OCI-LY7 (cell line): ENCODE data around the gene ZNF383. TPM values are rescaled to one million over a fixed set of nuclear protein-coding genes. Genes with fewer than 3 reads are reported as not detected.
"Not testable (repeated sequence)": the region's sequence is repeated elsewhere in the genome, so short reads cannot be mapped to it uniquely, and the experiment has no call there.

Experiments
- Bru-seq: library from RNA; stranded (reverse); fragments of 400-500 nt; gene quantifications from one replicate; lab custom pipeline; 2021; lab: Mats Ljungman, UMichigan
- BruChase-seq, 2 experiments: library from RNA; stranded (reverse); fragments of 400-500 nt; gene quantifications; one replicate each; lab custom pipeline; 2021; lab: Mats Ljungman, UMichigan
- BruUV-seq: library from RNA; stranded (reverse); fragments of 400-500 nt; replicated peaks from 2 replicates; lab custom pipeline; 2021; lab: Mats Ljungman, UMichigan
- CTCF ChIA-PET: fragments of 300-600 bp; sonication (Branson Sonifier 250); formaldehyde crosslinking; loops from one replicate; lab custom pipeline; 2022; ENCODE audit warnings: antibody characterized with exemption; ENCODE audit not compliant: unreplicated experiment; lab: Charles Lee
- POLR2A ChIA-PET: fragments of 300-600 bp; sonication (Branson Sonifier 250); formaldehyde crosslinking; loops from one replicate; lab custom pipeline; 2022; ENCODE audit warnings: antibody characterized with exemption; lab: Charles Lee
- DNase-seq: peaks from one replicate; pipeline ENCODE4 v3.0.0-alpha.2; 2015; ENCODE audit warnings: low spot score
- H2AFZ ChIP-seq: fragments of 200-600 bp; sonication (generic), shearing (Covaris generic); 2 replicates; pipeline ENCODE4 v1.6.1; 2014; ENCODE audit warnings: mild to moderate bottlenecking, antibody characterized with exemption, low read length, moderate library complexity
- H3K27ac ChIP-seq: fragments of 200-600 bp; sonication (generic); 2 replicates; pipeline ENCODE4 v1.5.1; 2014; ENCODE audit warnings: mixed run types, low read depth, mild to moderate bottlenecking, moderate library complexity, low read length, inconsistent platforms; ENCODE audit not compliant: poor library complexity, severe bottlenecking
- H3K36me3 ChIP-seq: fragments of 200-600 bp; sonication (generic); 2 replicates; pipeline ENCODE4 v1.6.1; 2014; ENCODE audit warnings: mild to moderate bottlenecking, antibody characterized with exemption, low read length, moderate library complexity, mixed read lengths; ENCODE audit not compliant: insufficient read depth
- H3K4me1 ChIP-seq: fragments of 200-600 bp; sonication (generic); 2 replicates; pipeline ENCODE4 v1.5.1; 2014; ENCODE audit warnings: mild to moderate bottlenecking, low read length; ENCODE audit not compliant: insufficient read depth, poor library complexity, severe bottlenecking
- H3K4me2 ChIP-seq: fragments of 200-600 bp; sonication (generic); 2 replicates; pipeline ENCODE4 v1.6.1; 2014; ENCODE audit warnings: mild to moderate bottlenecking, low read length
- H3K4me3 ChIP-seq: fragments of 200-600 bp; sonication (generic); 2 replicates; pipeline ENCODE4 v1.5.1; 2014; ENCODE audit warnings: mild to moderate bottlenecking, low read depth, low read length; ENCODE audit not compliant: poor library complexity, severe bottlenecking
- H3K79me2 ChIP-seq: fragments of 200-600 bp; sonication (generic); 2 replicates; pipeline ENCODE4 v1.6.1; 2016; ENCODE audit warnings: low read depth, mild to moderate bottlenecking, low read length, moderate library complexity, mixed read lengths; ENCODE audit not compliant: insufficient read depth
- H3K9me2 ChIP-seq: fragments of 200-600 bp; sonication (generic); 2 replicates; pipeline ENCODE4 v1.6.1; 2016; ENCODE audit warnings: mild to moderate bottlenecking, low read length, mixed read lengths; ENCODE audit not compliant: insufficient read depth
- H3K9me3 ChIP-seq: fragments of 200-600 bp; sonication (generic); 2 replicates; pipeline ENCODE4 v1.6.1; 2014; ENCODE audit warnings: mild to moderate bottlenecking, mixed run types, low read length, mixed read lengths
- H4K20me1 ChIP-seq: fragments of 200-600 bp; sonication (generic); 2 replicates; pipeline ENCODE4 v1.6.1; 2014; ENCODE audit warnings: mild to moderate bottlenecking, antibody characterized with exemption, low read length, moderate library complexity, mixed read lengths; ENCODE audit not compliant: insufficient read depth
- CTCF ChIP-seq: fragments of 200-600 bp; sonication (generic); conservative IDR thresholded peaks from 2 replicates; pipeline ENCODE4 v1.5.1; 2014; ENCODE audit warnings: mild to moderate bottlenecking, antibody characterized with exemption, low read length, moderate library complexity, mixed read lengths
- EZH2phosphoT487 ChIP-seq: fragments of 200-600 bp; sonication (generic); IDR thresholded peaks from 2 replicates; pipeline ENCODE4 v1.6.1; 2018; ENCODE audit warnings: low read depth, borderline replicate concordance, mild to moderate bottlenecking, mixed run types, antibody characterized with exemption, low read length, moderate library complexity, mixed read lengths
- intact Hi-C: fragments of 100-400 bp; cut with micrococcal nuclease; formaldehyde crosslinking; loops from one replicate; pipeline ENCODE4 v1.10.0; 2022; ENCODE audit not compliant: unreplicated experiment
- long read RNA-seq: library from polyadenylated mRNA; stranded (forward); transcript quantifications from one replicate; pipeline ENCODE4 v2.0.0, GENCODE V29; 2022
- total RNA-seq, 2 experiments: library from RNA; depleted of rRNA in 1 of 2; stranded (reverse); fragments of >200 nt in 1 of 2; shearing (Covaris generic) in 1 of 2; gene quantifications; 2 replicates each; pipeline ENCODE4 v1.2.3, GENCODE V29; 2014 to 2022

The ZNF383 gene
- 10.6 and 11.4 TPM in 2 replicates for total RNA-seq (2014; rRNA removed; shearing (Covaris generic))
- total RNA-seq (2022), result 16.3 and 17.2 TPM in 2 replicates
- percentile 71 among the genes with signal in this experiment for Bru-seq, nascent RNA
- percentile 72 among the genes with signal in this experiment for BruChase-seq, experiment 1, labeled RNA remaining after a 6-hour chase
- percentile 69 among the genes with signal in this experiment for BruChase-seq, experiment 2, labeled RNA remaining after a 2-hour chase
- long read RNA-seq, partial matches to known transcripts, result 1 of 11 reads
- long read RNA-seq, other reads (novel, unspliced or antisense), result 9 of 11 reads

- Histone ChIP-seq H3K4me2 (peak within 1 kb of the TSS; percentile 80), H3K36me3 (peaks cover 39% of the 10 kb centered on the region), H3K9me3 (peaks cover 17% of the 10 kb centered on the region; the same call in 1 of the 2 replicates), H3K4me3 (peak within 1 kb of the TSS; percentile 91), H3K79me2 (peaks cover 32% of the 10 kb centered on the region; the same call in 1 of the 2 replicates), H2AFZ (peak within 1 kb of the TSS; percentile 94), H3K9me2 (no peaks in the 10 kb centered on the region), H3K4me1 (peaks cover 5% of the 10 kb centered on the region), H4K20me1 (no peaks in the 10 kb centered on the region), H3K27ac (peak within 1 kb of the TSS; percentile 76)
- peak; percentile 94 for DNase-seq
- TF ChIP-seq EZH2phosphoT487, result no peak
- TF ChIP-seq CTCF, result no peak
- ChIA-PET CTCF (no interaction called here), POLR2A (interaction anchor here (0.7 to 1.8 kb wide), 8 partner anchors 9 to 1004 kb away, joined by 3 to 6 read pairs (median 4); partner anchors contain the start of genes ZNF146, ZNF420, ZNF527 and ZNF565)
- intact Hi-C loops, result loop anchor here (2.0 to 10.0 kb wide), 5 partner anchors 139 to 1097 kb away; partner anchors contain the start of genes KCNK6, YIF1B, ZNF146 and ZNF345
- no TSS peak for BruUV-seq
Measured at GRCh38 chr19:37217775-37218591, at the start of gene ZNF383. ZNF383 (plus strand) TSS chr19:37218214; CDS start chr19:37230454, 12,240 bp downstream.

- TF ChIP-seq CTCF (peak; percentile 22; the same call in 1 of the 2 replicates), EZH2phosphoT487 (no peak)
- Histone ChIP-seq H3K9me2 (no peaks in the 10 kb centered on the region), H3K36me3 (peaks cover 26% of the 10 kb centered on the region), H3K79me2 (peaks cover 7% of the 10 kb centered on the region; the same call in 1 of the 2 replicates), H3K4me2 (peak within 1 kb of the TSS; percentile 95), H3K4me1 (peaks cover 5% of the 10 kb centered on the region), H2AFZ (peak within 1 kb of the TSS; percentile 100), H3K27ac (peak within 1 kb of the TSS; percentile 47), H4K20me1 (no peaks in the 10 kb centered on the region), H3K4me3 (peak within 1 kb of the TSS; percentile 99), H3K9me3 (peaks cover 25% of the 10 kb centered on the region; the same call in 1 of the 2 replicates)
- BruUV-seq, result no TSS peak
- peak; percentile 97 for DNase-seq
- intact Hi-C loops, result loop anchor here (2.0 kb wide), 1 partner anchor 94 kb away; the partner anchor contains the start of gene ZNF420
- ChIA-PET CTCF (interaction anchor here (0.5 kb wide), 1 partner anchor 844 kb away, joined by 3 read pairs; no protein-coding TSS in a partner anchor), POLR2A (interaction anchor here (0.5 to 1.2 kb wide), 6 partner anchors 30 to 694 kb away, joined by 3 to 4 read pairs (median 3); partner anchors contain the start of genes ZNF383 and ZNF527)
Measured at GRCh38 chr19:37172368-37173366, 45.3 kb upstream of the ZNF383 start, which contains the start of gene ZNF585A. ZNF585A (minus strand) TSS chr19:37172695; CDS start chr19:37169910, 2,785 bp downstream.

GRCh38 chr19:37186071-37186470 is 31.9 kb upstream of the ZNF383 start:
- H4K20me1 ChIP-seq, BruUV-seq, H3K4me1 ChIP-seq, H3K9me2 ChIP-seq, H3K9me3 ChIP-seq, H3K27ac ChIP-seq, CTCF ChIA-PET, H3K4me2 ChIP-seq, H3K4me3 ChIP-seq, intact Hi-C loops, DNase-seq, H3K79me2 ChIP-seq, POLR2A ChIA-PET, H2AFZ ChIP-seq: not testable (repeated sequence)
- H3K36me3 ChIP-seq, result peaks cover 45% of the 10 kb centered on the region

- H2AFZ ChIP-seq, H3K79me2 ChIP-seq, DNase-seq, POLR2A ChIA-PET, CTCF ChIA-PET, H3K27ac ChIP-seq, H3K4me1 ChIP-seq, H3K9me2 ChIP-seq, intact Hi-C loops, BruUV-seq, H3K4me2 ChIP-seq, H3K9me3 ChIP-seq, H3K4me3 ChIP-seq, H4K20me1 ChIP-seq: not testable (repeated sequence)
- peaks cover 42% of the 10 kb centered on the region for H3K36me3 ChIP-seq
Measured at GRCh38 chr19:37195248-37195647, 22.8 kb upstream of the ZNF383 start.
